ENCODE measurements around the gene SPATA2. TPM values are rescaled to one million over a fixed set of nuclear protein-coding genes. Genes with fewer than 3 reads are reported as not detected.
A peak's percentile ranks its signal among the peaks of the same experiment; 100 is the strongest.

SPATA2 gene
- total RNA-seq, 1 donor from 2014 or later, result 8.7 TPM

GRCh38 chr20:49874696-49875095, 40.6 kb downstream of the SPATA2 start:
- no peaks in the 10 kb centered on the region for H3K9me3 ChIP-seq
- TF ChIP-seq CTCF (IDR thresholded peaks at IDR 0.05), result no peak
- no peaks in the 10 kb centered on the region for H3K27me3 ChIP-seq
- H3K27ac ChIP-seq, result peak overlapping the region; percentile 32
- ATAC-seq (peak; percentile 27), DNase-seq (no peak)
- H3K4me3 ChIP-seq, result no peak overlapping the region
- H3K4me1 ChIP-seq, result no peaks in the 10 kb centered on the region
- peaks cover 34% of the 10 kb centered on the region for H3K36me3 ChIP-seq
- intact Hi-C loops (cut with DNase I), result no loop called here

GRCh38 chr20:49872056-49872455, 43.3 kb downstream of the SPATA2 start:
- ATAC-seq (no peak), DNase-seq (no peak)
- Histone ChIP-seq H3K27me3 (no peaks in the 10 kb centered on the region), H3K9me3 (no peaks in the 10 kb centered on the region), H3K4me3 (no peak overlapping the region), H3K36me3 (peaks cover 12% of the 10 kb centered on the region), H3K4me1 (no peaks in the 10 kb centered on the region), H3K27ac (no peak overlapping the region)
- TF ChIP-seq CTCF (IDR thresholded peaks at IDR 0.05), result no peak
- intact Hi-C loops (cut with DNase I), result no loop called here

GRCh38 chr20:49871391-49871948, 43.9 kb downstream of the SPATA2 start:
- Histone ChIP-seq H3K27ac (no peak overlapping the region), H3K36me3 (peaks cover 12% of the 10 kb centered on the region)

GRCh38 chr20:49870261-49870660, 45.1 kb downstream of the SPATA2 start:
- Histone ChIP-seq H3K27ac (no peak overlapping the region), H3K36me3 (peaks cover 22% of the 10 kb centered on the region), H3K4me1 (no peaks in the 10 kb centered on the region), H3K4me3 (no peak overlapping the region), H3K27me3 (no peaks in the 10 kb centered on the region), H3K9me3 (no peaks in the 10 kb centered on the region)
- no peak for TF ChIP-seq CTCF (IDR thresholded peaks at IDR 0.05)
- DNase-seq (no peak), ATAC-seq (no peak)
- intact Hi-C loops (cut with DNase I), result no loop called here

More at GRCh38 chr20:49871391-49871948, 43.9 kb downstream of the SPATA2 start:
- TF ChIP-seq CTCF (IDR thresholded peaks at IDR 0.05), result no peak
- DNase-seq (no peak), ATAC-seq (no peak)
- H3K9me3 ChIP-seq, result no peaks in the 10 kb centered on the region
- no peaks in the 10 kb centered on the region for H3K4me1 ChIP-seq
- intact Hi-C loops (cut with DNase I), result no loop called here
- H3K27me3 ChIP-seq, result no peaks in the 10 kb centered on the region
- H3K4me3 ChIP-seq, result no peak overlapping the region

- no peak for DNase-seq
- peaks cover 35% of the 10 kb centered on the region for H3K36me3 ChIP-seq
These were observed 46.4 kb downstream of the SPATA2 start for GRCh38 chr20:49868964-49869363.

More at GRCh38 chr20:49868964-49869363, 46.4 kb downstream of the SPATA2 start:
- Histone ChIP-seq H3K9me3 (no peaks in the 10 kb centered on the region), H3K27me3 (no peaks in the 10 kb centered on the region), H3K4me3 (no peak overlapping the region), H3K27ac (no peak overlapping the region), H3K4me1 (no peaks in the 10 kb centered on the region)
- no peak for ATAC-seq
- TF ChIP-seq CTCF (IDR thresholded peaks at IDR 0.05), result no peak
- intact Hi-C loops (cut with DNase I), result no loop called here

Data from upper lobe of right lung (tissue), 1 donor.